Stimulated activated CD4-positive, alpha-beta T cell treated with anti-CD3 and anti-CD28 coated beads, Interleukin-1b, Interleukin-23, amount 100 ng/mL, for 1 hour (primary cell): ENCODE data around the gene ADAMTS7.
"Not testable (repeated sequence)": the region's sequence is repeated elsewhere in the genome, so short reads cannot be mapped to it uniquely, and the experiment has no call there.

Source experiments
- DNase-seq, 2 donors: peaks; one replicate each; pipeline ENCODE4 v3.0.0-alpha.2; 2020; ENCODE audit warnings: low read depth in 2 of 2

Gene ADAMTS7

DNA sequence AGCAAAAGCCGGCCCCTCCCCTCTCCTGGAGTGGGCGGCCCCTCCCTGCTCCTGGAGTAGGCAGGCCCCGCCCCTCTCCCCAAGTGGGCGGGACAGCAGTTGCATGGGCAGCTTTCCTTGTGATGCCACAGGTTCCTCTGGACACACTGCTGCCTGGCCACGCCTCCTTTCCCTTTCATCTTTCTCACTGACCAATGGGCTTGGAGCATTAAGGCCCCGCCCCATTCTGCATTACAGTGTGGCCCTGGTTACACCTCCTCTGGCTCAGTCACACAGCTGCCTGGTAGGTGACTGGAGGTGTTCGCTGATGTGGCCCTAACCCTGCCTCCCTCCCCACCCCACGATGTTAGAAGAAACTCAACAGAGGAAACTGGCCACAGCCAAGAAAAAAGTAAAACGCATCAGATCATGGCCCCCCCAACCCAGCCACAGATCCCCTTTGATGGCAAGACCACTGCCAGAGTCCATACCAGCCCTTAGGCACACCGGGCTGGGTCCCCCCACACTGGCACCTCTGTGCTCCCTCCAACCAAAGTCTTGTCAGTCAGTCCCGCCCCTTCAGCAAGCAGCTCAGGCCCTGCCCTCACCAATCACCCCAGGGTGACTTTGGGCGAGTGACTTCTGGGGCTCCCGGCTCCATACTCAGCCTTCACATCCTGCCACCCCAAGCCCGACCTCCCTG, 84.3 kb downstream of the ADAMTS7 start:
- DNase-seq: no peak

DNA sequence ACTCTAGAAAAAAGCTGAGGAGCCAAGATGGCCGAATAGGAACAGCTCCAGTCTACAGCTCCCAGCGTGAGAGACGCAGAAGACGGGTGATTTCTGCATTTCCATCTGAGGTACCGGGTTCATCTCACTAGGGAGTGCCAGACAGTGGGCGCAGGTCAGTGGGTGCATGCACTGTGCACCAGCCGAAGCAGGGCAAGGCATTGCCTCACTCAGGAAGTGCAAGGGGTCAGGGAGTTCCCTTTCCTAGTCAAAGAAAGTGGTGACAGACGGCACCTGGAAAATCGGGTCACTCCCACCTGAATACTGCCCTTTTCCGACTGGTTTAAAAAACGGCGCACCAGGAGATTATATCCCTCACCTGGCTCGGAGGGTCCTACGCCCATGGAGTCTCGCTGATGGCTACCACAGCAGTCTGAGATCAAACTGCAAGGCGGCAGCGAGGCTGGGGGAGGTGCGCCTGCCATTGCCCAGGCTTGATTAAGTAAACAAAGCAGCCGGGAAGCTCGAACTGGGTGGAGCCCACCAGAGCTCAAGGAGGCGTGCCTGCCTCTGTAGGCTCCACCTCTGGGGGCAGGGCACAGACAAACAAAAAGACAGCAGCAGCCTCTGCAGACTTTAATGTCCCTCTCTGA, 91.3 kb downstream of the ADAMTS7 start:
- not testable (repeated sequence) for DNase-seq

DNA sequence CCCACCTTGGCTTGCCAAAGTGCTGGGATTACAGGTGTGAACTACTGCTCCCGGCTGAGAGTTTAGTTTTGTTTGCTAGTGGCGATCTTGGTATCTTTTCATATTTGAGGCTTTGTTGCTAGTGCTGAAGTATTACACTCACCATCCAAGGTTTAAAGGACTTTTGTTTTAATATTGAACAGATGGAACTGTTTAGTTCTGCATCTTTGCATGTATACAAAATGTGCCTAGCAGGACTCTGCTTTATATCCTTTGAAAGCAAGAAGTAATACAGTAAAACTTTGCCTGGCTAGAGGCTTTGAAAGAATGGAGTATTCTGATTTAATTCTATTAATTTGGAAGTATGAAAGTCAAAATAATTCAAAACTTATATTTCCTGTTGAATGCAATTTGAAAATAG, 92.4 kb downstream of the ADAMTS7 start:
- no peak for DNase-seq

DNA sequence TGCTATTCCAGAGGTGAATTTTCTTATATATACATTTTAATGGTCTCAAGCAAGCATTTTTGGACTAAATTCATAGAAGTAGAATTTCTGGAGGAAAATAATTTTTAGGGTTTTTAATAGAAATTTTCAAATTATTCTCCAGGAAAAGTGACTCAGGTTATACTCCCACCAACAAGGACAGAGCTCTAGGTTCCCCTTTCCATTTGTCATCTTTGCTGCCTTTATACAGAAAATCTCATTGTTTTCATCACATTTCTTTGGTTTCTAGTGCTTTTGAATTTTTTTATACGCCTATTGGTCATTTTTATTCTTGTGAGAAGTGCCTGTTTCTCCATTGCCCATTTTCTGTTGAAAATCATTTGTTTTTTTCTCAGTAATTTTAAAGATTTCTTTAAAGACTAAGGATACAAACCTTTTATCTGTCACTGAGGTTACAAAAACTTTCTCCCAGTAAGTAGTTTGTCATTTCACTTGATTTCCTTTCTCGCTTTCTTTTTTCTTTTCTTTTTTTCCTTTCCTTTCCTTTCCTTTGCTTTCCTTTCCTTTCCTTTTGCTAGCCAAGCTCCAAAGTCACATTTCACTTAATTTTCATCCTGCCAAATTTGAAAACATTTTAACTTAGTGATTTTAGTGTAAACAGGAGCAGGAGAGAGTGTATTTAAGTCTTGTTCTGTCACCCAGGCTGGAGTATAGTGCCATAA, 93.2 kb downstream of the ADAMTS7 start:
- no peak for DNase-seq

DNA sequence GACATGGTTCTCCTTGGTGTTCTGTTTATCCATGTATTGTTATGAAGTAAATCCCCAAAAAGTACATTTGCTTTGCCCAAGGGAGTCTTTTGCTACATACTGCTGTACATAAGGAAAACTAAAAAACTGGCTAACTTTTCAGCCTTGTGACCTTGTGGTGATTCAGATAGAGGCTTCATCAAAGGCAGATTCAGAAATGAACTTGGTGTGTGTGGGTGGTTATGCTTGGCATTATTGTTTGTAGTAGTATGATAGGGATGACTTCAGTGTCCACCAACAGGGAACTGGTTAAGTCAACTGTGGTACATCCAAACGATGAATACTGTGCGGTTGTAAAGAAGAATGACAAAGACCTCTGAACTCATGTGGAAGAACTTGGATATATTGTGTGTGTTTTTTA, 94.6 kb downstream of the ADAMTS7 start:
- DNase-seq: no peak

DNA sequence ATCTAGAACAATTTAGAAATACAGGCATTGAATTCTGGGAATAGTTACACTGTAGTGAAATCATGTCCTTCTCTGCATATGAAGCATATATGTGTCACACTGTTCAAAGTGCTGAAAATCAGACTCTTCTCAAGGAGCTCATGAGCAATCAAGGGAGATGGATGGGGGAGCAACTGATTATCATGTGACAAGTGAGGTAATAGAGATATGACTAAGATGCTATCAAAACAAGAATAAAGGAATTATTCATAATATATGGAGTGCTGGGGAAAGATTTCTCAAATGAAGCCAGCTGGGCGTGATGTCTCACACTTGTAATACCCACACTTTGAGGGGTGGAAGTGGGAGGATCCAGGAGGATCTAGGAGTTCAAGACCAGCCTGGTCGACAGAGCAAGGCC, 95.3 kb downstream of the ADAMTS7 start:
- DNase-seq: no peak

DNA sequence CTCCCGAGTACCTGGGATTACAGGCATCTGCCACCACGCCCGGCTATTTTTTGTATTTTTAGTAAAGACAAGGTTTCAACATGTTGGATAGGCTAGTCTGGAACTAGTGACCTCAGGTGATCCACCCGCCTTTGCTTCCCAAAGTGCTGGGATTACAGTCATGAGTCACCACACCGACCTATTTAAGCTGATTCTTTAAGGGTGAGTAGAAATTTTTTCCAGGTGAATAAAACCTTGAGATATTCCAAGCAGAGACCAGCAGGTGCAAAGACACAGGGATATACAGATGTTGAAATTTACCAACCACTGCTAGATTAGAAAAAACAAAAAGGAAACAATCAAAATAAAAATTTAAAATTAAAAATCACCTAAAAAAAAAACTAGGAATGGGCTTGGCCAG, 95.8 kb downstream of the ADAMTS7 start:
- DNase-seq: no peak

DNA sequence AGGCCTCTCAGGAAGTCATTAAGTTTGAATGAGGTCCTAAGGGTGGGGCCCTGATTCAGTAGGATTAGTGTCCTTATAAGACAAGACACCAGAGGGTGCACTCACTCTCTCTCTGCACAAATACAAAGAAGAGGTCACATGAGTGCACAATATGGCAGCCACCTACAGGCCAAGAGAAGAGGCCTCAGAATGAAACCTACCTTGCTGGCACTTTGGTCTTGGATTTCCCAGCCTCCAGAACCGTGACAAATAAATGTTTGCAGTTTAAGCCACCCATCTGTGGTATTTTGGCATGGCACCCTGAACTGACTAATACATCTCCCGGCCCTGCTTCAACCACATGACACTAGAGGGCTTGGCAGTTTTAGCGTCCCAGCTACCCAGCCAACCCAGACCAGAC, 96.4 kb downstream of the ADAMTS7 start:
- no peak for DNase-seq

DNA sequence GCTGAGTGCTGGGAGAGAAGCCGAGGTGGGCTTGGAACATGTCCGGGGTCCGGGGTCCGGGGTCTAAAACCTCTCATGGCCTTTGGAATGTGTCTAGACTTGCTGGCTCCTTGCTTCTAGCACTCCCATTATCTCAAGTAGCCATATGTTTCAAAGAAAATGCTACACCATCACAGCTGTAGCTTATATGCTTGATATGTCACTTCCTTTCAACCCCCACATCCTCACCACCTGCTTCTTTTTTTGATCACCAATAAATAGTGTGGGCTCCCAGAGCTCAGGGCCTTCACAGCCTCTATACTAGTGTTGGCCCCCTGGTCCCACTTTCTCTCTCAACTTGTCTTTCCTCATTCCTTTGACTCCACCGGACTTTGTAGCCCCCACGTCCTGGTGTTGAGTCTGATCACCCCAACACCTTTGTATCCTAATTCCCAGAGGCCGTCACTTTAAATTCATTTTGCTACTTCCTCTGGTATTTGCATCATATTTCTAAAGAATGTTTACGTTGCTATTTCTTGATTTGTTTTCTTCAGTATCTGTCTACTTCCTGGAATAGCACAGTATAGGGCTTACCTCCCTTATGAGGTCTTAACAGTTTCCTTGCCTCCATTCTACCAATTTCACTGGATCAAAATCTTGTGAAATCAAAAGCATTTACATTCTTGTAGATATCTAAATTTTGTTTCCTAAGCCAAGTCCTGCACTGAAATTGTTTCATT, 98.3 kb downstream of the ADAMTS7 start:
- no peak for DNase-seq

DNA sequence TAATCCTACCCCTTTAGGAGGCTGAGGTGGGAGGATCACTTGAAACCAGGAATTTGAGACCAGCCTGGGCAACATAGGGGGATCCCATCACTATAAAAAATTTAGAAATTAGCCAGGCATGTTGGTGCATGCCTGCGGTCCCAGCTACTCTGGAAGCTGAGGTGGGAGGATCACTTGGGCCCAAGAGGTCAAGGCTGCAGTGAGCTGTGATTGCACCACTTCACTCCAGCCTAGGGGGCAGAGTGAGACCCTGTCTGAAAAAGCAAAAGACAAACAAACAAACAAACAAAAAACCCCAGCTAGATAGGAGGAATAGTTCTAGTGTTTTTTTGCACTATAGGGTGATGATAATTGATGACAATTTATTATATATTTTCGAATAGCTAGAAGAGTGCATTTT, 99.6 kb downstream of the ADAMTS7 start:
- no peak for DNase-seq

DNA sequence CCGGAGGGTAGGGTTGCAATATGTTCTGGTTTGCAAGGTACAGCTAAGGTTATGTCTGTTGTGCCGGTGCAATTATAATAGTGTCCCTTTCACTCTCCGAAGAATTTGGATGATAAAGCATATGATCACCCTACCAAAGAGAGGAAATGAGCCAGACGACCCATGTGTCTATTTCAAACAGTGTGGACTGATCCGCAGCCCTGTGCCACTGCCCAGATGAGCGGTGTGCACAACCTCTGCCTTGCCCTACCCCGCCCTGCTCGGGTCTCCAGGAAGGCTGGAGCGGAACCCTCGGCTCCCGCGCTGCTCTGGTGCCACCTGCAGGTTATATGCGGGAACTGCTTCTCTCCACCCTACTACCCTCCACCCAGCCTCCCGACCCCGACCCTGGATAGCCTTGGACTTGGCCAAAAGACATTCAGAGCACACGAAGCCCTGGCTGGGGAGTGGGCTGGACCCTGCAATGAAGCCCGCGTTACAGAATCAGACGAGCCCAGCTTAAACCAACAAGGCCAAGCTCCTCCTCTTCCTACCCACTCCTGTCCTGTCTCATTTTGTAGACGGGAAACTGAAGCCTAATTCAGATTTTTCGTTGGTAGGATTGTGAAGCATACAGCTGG, 101.9 kb downstream of the ADAMTS7 start:
- peak; percentile 22 to 36 for DNase-seq
